DMS79 treated with DMSO at 0.1 percent for 48 hours (cell line): ENCODE results near the gene MACO1.
A peak's percentile ranks its signal among the peaks of the same experiment; 100 is the strongest.
"Not testable (repeated sequence)": the region's sequence is repeated elsewhere in the genome, so short reads cannot be mapped to it uniquely, and the experiment has no call there.

Experiments used
- DNase-seq: peaks from one replicate; lab custom pipeline; 2025; lab: John Stamatoyannopoulos, UW

MACO1 gene

DNA sequence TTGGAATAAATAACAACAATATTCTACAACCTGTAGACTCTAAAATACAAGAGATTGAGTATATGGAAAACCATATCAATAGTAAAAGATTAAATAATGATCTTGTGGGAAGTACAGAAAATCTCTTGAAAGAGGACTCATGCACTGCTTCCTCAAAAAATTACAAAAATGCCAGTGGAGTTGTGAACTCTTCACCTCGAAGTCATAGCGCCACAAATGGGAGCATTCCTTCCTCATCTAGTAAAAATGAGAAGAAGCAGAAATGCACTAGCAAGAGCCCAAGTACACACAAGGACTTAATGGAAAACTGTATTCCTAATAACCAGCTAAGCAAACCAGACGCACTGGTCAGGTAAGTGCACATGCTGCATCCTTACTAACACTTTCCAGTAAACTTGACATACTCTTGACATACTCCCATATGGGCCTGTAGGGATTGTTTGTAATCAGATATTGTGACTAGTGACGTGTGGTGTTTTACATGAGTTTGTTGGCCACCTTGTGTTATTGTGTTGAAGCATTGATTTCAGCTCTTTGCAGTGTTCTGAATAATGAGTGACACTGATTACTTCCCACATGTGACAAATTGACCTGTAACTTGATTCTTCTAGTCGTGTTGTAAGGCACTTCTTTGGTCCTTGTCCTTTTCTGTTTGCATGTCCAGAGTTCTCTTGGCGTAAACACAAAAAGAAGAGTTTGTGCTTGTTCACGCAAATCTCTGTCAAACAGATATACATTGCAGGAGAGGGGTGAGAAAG, 28.0 kb downstream of the MACO1 start:
- DNase-seq: no peak

DNA sequence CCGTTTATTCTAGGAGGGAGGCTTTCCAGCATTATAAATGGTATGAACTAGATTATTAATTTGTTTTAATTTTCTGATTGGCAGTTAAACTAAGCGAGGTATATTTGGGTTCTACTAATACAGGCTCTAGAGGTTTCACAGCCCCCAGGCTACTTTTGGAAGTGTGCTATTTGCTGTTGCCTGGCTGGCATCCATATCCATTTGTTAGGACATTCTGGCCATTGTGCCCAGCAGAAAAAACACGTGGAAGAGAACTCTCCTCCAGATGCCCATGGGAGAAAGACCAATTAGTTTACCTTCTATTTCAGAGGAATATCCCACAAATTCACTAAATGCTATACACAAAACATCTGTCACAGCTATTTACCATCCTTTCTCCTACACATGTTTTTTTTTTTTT, 29.3 kb downstream of the MACO1 start:
- DNase-seq: no peak

DNA sequence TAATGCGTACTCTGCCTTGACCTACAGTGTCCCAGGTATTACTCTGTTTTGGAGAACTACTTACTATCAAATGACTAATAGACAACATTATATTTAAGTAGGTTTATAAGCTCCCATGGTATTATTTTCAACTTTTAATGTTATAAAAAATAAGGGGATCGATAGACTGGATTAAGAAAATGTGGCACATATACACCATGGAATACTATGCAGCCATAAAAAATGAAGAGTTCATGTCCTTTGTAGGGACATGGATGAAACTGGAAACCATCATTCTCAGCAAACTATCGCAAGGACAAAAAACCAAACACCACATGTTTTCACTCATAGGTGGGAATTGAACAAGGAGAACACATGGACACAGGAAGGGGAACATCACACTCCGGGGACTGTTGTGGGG, 30.1 kb downstream of the MACO1 start:
- DNase-seq: not testable (repeated sequence)

DNA sequence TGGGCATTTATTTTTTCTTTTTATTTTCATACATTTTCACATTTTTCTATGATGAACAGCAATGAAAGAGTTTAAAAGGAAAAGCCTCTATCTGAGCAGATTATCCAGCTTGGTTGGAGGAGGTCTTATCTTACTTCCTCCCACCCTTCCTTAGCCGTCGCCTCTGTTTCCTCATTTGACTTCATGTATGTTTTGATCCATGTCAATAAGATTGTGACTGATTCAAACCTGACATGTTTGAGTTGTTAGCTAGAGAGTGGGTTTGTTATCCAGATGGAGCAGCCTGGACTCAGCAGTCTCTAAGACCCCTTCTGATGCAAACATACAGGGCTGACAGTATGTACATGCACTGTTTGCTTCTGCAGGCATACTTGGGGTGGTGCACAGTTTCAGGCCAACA, 31.2 kb downstream of the MACO1 start:
- no peak for DNase-seq

DNA sequence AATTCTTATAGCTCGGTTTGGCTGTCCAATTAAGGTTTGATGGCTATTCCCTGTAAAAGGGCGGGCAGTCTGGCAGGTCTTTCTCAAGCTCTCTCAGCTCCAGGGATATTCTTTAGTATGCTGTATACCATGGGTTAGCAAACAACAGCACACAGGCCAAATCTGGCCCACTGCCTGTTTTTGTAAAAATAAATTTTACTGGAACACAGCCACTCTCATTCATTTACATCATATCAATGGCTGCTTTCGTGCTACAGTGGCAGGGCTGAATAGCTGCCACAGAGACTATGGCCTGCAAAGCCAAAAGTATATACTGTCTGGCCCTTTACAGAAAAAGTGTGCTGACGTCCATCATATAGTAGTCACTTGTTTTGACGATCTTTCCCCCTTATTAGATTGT, 32.0 kb downstream of the MACO1 start:
- DNase-seq: peak; percentile 46

DNA sequence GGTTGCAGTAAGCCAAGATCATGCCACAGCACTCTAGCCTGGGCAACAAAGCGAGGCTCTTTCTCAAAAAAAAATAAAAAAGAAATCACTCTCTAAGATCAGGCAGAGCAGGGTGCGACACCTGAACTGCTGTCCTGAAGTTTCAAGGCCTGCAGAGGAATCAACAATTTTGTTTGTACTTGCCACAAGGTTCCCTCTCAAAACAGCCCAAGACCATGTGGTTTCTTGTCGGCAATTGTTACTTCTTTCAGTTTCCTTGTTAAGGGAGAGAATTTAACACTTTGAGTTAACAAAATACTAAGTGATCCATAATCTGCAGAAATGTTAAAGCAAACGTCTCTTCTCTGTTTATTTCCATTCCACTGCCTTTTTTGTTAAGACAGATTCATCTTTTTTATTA, 36.5 kb downstream of the MACO1 start:
- DNase-seq: no peak

DNA sequence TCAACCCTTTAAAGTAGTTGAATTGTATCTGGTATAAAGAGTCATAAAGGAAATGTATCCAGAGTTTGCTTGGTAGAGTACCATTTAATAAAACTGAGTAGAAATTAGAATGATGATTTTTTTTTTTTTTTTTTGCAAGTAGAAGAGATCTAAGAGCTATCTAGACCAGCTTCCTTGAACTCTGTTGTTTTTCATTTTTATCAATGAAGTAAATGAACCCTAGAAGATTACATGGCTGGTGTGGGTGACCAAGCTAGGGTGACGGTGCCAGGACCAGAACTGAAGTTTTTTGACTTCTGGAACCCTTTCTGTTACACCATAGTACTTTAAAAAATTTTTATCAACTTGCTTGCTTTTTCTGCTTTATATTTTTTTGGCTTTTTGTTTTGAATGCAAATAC, 36.9 kb downstream of the MACO1 start:
- DNase-seq: no peak

DNA sequence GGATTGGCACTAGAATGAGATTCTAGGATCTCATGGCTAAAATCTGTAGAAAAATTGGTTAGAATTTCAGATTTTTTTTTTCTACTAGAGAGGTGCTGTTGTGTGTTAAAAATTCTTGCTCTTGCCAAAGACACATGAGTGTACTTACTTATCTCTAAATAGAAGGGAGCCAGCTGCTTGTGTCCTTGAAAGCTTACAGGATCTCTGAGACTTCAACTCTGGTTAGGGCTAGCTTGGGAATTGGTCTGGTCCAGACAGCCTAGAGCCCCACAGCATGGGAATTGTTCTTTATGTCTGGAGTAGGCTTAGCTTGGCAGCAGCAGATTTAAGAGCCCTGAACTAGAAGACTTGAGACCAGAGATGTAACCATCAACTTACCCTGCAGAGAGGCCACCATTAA, 37.3 kb downstream of the MACO1 start:
- peak; percentile 64 for DNase-seq

DNA sequence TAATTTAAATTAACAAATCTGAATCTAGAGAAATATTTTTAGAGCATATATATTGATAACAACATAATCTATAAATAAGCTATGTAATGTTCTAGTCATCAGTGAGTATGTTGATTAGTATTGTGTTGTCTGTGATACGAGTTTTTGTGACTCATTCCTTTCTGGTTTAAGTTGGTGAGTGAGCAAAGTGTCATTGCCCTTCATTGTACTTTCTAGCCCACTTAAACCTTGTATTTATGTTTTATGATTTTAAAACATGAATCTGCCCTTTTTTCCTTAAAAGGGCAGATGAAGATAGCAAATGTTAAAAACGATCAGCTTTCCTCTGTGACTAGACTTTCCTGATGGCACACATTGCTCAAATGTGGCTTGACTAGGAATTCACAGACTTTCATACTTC, 38.5 kb downstream of the MACO1 start:
- DNase-seq: no peak

DNA sequence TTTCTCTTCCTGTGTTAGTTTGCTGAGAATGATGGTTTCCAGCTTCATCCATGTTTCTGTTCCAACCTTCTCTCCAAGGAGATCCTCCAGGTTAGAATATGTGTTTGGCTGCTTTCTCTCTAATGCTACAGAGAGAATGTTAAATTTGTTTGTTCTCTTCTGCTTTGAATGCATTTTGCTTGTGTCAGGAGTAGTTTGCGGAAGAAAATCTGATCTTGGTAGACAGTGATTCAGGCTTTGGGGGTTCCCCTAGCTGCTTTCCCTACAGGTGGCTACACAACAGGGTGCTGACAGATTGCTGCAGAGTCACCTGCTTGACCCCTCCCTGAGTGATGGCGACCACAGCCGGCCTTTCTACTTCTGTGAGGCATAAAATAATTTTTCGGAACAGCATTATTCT, 41.8 kb downstream of the MACO1 start:
- no peak for DNase-seq

DNA sequence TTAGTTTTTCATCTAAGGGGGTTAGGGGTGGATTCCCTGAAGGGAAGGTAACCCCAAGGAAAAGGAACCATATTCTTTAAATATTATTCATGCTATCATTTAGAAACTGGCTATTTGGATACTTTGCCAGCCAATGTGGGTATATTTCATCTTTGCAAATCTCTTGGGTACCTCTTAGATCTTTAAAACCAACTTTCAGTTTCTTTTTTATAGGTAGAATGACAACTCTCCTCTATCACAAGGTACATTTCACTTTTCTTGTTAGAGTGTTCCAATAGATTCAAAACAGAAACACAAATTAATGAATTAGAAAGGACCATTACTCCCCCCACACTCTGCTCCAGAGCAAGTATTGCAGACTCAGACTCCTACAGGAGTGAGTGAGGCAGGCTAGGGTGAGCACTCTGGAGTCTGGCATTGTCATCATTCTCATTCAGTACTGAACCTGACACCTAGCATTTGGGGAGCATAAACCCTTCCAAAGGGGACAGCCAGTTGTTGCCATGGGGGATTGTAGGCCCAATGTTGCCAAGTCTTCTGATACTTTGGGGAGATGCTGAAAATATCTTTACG, 43.0 kb downstream of the MACO1 start:
- DNase-seq: no peak

DNA sequence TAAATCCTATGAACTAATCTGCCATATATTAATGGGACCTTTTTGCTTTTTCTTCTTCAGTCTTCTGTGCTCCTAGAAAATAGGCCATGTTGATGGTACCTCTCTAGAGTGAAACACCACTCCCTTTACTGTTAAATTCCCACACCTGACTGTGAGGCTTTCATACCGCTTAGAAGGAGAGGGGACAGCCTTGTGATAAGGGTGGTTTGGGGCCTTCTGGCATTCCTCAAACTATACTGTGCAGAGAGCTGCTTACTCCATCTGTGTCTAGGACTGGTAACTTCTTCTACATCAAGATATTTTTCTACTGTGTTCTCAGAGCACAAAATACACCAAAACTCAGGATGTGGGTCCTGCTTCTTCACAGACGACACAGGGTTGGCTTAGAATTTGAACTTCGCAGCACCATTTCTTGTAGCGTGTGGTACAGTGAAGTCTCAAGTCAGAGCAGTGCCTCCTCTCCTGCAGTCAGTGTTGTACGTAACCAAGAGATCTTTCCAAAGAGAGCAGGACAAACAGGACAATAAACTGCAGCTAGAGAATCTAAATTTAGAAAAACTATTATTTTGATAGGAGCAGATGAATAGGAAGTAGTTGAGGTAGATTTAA, 43.8 kb downstream of the MACO1 start:
- DNase-seq: no peak

DNA sequence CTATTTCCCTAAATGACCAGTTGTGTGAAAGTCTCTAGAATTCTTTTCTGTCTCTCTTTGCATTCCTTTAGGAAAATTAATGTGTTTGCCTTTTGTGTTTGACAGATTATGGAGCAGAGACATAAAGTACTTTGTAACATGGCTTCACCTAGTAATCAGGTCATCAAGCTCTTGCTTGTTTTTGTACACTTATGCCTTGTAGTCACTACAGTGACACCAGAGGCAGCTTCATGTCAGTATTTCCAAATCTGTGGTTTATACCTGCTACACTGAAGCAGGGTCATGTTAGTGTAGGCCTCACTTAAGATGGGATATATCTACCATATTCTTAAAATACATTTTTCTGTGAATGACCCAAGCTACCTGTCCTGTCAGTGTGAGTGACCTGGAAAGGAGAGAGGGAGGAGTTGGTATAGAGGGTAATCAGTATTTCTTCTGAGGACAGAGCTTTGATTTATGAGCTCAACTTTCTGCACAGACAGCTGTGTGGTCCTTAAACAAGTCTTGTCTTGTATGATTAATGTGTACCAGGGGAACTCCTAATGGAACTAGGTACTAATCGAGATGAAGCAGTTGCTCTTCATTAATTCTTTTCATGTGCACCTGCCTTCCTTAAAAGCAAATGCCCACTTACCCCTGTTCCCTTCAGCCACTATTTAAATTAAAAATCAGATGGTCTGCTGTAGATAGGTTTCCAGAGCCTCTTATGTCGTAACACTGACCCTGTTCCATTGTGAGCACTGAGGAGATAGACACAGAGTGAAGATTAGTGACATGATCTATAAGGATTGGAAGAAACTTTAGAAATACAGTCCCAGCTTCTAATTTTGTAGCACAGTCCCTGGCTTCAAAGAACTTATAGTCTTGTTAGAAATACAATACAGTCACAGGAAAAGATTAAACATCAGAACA, 45.7 kb downstream of the MACO1 start:
- DNase-seq: peak; percentile 98

DNA sequence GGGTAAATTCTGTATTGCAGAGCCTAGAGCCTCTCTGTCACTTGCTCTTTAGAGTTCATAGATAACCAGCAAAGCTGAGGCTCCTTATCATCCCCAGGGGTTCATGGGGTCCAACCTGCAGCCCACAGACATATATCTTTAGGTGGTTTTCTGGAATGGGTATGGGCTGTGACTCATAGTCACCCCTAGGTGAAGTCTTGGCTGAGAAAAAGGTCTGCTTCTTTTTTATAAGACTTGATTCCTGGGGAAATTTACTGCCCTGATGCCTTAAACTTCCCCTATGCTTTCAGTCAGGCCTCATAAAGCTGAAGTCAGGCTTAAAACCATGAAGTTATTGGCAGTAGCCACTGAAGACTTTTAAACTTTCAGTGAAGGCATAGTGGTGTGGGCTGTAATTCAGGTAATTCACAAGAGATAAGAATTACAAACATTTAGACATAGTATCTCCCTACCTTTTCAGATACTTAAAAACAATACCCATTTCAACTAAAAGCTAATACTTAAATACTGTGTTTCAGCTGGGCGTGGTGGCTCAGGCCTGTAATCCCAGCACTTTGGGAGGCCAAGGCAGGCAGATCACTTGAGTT, 46.8 kb downstream of the MACO1 start:
- DNase-seq: peak; percentile 76

DNA sequence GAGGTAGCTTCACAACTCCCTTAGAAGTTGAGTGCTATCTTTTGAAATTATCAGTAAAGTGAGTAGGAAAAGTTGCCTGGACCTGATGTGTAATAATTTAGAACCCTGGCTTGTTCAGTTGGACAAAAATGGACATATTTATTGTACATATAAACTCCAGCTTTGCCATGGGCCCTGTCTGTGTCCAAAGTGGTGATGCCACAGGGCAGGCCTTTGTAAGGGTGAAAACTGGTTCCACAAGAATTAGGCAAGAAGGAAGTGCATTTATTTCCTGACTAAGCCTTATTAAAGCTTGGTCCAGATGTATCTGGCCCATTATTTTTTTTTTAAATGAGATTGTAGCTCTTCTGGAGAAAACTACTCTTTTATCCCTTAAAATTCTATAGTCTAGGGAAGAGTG, 47.9 kb downstream of the MACO1 start:
- peak; percentile 42 for DNase-seq

DNA sequence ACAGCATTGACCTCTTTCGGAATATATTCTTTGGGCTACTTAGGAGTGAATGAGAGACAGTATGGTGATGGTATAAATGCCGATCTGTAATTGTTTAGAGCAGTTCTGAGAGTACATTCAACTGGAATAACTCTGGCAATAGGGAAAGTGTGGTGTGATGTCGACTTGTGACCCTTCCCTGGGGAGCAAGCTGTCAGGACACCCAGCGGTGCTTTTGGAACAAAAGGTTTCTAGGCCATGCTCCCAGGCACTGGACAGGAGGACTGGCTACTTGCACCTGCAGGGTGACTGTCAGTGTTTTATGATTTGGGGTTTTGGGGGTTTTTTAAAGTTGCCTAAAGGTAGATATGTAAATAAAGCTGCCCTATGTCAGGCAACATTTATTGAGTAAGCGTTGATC, 50.9 kb downstream of the MACO1 start:
- DNase-seq: no peak

DNA sequence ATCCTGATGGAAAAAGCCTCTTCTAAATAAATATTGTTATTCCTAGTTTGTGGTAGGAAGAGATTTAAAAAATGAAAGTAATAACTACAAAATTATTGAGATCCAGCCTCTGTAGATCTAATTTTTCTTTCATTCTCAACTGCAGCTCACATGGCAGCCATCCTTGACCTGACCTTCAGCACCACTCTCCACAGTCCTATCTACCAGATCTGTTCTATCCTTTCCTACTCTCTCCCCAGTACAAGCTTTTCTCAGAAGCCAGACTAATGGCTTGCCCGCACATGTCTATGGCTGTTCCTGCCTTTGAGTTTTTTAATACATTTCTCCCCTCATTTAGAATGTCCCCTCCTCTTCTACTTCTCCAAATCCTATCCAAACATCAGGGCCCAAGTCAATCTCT, 51.5 kb downstream of the MACO1 start:
- DNase-seq: no peak

DNA sequence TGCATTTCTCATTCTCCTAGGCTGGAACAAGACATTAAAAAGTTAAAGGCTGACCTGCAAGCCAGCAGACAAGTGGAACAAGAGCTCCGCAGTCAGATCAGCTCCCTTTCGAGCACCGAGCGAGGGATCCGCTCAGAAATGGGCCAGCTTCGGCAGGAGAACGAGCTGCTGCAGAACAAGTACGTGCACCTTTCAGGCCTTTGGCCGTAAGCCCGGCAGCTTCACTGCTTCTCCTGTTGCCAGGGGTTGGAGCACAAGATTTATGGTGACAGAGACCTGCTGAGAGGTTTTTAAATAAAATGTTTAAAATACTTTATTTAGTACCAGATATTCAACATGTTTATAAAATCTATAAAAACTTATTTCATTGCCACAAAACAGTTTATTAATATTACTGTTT, 53.4 kb downstream of the MACO1 start:
- DNase-seq: peak; percentile 79

DNA sequence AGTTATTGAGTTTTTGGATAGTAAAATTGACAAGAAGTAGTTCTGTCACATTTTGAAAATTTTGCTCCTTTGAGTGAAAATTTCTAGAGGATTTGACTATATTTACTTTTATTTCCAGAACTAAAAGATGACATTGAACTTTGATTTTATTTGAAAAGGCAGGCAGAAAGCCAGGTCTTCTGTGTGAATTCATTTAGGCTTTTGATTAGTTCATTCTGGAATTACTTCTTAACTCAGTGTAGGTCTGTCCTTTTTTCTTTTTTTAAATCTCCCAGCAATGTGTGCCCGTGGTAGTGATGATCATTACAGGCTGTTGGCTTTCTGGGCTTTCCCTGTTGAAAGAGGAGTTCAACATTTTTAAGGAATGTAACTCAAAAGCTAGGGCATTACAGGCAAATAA, 53.8 kb downstream of the MACO1 start:
- DNase-seq: no peak

DNA sequence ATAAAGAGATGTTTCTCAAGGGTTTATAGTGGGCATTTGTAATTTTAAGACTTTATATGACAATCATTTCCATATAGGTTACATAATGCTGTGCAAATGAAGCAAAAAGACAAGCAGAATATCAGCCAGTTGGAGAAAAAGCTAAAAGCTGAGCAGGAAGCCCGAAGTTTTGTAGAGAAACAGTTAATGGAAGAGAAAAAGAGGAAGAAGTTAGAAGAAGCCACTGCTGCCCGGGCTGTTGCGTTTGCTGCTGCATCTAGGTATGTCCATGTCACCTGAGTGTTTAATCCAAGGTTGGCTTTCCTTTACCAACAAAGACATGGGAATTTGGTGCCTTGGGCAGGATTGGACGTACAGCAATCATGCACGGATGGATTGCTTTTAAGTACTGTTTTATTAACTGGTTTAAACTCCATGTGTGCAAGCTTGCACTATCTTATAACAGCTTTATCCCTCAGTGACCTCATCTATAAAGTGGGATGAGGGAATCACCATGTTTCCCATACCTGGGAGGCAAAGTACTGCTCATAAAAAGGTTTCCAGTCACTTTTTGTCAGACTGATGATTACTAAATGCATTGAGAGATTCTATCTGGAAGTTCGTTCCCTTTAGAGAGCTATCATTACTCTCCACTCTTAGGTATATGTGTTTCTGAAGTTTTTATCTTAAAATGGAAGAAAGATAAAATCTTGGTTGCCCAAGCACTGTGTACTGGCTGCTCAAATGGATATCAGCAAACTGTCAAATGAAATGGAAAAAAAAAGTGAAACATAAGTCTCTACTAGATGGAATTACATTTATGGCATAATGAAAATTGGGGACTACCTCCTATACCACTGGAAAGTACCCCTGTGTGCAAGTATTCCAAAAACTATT, 55.1 kb downstream of the MACO1 start:
- DNase-seq: peak; percentile 35

DNA sequence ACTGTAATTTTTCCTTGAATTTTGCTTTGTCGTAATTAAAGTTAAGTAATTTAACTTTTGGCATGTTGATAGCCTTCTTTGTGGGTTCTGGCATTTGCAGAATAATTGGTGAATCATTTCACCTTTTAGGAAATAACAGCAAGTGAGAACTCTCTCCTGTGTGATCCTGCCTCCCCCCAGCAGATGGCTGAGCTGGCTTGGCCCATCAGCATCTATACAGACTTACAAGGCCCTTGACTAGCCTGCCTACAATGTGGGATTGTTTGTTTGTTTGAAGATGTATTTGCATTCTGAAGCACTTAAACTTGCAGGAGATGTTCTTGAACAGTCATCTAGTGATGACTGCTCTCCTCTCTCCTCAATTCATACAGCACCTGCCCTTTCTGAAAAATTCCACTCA, 55.9 kb downstream of the MACO1 start:
- peak; percentile 75 for DNase-seq
